Measurements from ENCODE around the gene ZNF736.
"Not testable (repeated sequence)": the region's sequence is repeated elsewhere in the genome, so short reads cannot be mapped to it uniquely, and the experiment has no call there.

ZNF736 gene

DNA sequence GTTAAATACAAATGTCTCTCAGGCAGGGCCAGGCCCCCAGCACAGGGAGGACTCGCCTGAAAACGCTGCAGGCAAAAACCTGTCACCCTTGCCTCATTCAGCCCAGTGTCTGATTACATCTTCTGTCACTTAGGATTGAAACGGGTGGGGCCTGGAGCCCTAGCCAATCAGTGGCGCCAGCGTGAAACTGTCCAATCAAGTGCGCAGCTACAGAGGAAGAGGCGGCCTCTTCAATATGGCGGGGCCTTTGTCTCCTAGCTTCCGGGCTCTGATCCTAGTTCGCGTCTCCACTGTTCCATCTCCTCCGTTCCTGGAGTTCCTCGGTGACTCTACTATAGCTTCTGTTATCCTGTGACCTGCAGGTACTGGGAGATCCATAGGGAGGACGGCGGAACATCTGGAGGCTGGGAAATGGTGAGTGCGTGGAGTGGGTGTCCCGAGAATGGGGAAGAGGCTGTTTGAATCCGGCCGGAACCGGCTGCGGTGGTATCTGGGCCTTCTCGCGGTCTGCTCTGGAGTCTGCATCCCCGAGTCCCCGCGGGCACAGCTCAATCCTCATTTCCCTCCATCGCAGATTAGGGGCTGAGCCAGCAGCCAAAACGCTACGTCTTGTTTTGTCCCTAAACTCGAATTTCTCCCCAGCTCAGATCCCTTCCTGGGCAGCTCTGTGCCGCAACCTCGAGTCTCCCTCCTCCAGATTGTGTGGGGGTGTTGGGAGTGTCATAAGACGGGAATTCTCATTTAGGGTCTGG is at the start of gene ZNF736:
Gene ZNF736 (plus strand): TSS at position 222 of the 752 bp plus-strand sequence. CDS start 190 bp downstream, at position 412.
- DNase-seq (ENCODE audit: low read depth): peak; percentile 55

DNA sequence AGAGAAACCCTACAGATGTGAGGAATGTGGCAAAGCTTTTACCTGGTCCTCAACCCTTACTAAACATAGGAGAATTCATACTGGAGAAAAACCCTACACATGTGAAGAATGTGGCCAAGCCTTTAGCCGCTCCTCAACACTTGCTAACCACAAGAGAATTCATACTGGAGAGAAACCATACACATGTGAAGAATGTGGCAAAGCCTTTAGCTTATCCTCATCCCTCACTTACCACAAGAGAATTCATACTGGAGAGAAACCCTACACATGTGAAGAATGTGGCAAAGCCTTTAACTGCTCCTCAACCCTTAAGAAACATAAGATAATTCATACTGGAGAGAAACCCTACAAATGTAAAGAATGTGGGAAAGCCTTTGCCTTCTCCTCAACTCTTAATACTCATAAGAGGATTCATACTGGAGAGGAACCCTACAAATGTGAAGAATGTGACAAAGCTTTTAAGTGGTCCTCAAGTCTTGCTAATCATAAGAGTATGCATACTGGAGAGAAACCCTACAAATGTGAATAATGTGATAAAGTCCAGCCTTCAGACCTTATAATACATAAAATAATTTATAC is 47.3 kb upstream of the ZNF736 start:
- DNase-seq (ENCODE audit: low read depth): no peak

DNA sequence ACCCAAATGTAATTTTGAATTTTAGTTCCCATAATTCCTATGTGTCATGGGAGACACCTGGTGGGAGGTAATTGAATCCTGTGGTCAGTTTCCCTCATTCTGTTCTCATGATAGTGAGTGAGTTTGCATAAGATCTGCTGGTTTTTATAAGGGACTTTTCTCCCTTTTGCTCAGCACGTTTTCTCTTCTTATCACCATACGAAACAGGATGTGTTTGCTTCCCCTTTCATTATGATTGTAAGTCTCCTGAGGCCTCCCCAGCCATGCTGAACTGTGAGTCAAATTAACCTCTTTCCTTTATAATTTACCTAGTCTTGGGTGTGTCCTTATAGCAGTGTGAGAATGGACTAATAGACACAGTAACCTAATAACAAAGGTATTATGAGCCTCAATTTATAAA is 36.1 kb upstream of the ZNF736 start:
- DNase-seq (ENCODE audit: low read depth): no peak

DNA sequence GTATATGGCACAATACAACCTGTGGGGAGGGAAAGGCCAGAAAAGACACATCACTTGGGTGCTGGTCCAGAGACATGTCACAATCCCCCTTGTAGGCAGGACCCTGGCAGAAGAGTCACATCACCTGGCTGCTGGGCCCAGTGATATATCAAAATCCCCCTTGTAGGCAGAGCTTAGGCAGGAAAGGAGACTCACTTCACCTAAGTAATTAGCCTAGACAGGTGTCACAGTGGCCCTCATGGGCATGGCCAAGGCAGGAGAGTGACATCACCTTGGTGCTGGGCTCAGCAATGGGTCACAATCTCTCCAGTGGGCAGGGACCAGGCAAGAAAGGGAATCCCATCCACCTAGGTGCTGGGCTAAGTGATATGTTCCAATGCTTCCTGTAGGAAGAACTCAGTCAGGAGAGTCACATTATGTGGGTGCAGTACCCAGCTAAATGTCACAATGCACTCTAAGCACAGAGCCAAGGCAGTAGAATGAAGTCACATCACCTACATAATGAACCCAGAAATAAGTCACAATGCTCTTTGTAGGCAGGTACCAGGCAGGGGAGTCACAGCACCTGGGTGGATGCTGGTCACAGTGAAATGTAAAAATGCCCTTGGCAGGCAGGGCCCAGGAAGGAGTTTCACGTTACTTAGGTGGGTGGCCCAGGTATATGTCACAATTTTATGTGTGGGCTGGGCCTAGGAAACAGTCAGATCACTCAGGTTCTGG is 18.9 kb upstream of the ZNF736 start:
- DNase-seq (ENCODE audit: low read depth): no peak

DNA sequence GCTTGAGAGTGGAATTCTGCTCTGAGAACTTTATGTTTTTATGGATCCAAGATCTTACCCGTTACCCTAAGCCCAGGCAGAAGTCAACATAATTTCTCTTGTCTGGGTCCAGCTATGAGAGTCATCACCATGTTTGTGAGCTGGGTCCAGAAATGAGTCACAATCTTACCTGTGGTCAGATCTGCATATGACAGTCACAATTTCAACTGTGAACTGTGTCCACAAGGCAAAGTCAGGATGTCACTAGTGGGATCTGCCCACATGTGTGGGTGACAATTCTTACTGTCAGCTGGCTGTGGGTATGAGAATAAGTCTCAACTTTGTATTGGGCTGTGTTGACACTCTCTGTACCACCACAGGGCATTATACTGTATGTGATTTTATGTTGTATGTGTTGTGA is 16.3 kb upstream of the ZNF736 start:
- not testable (repeated sequence) for DNase-seq (ENCODE audit: low read depth)

DNA sequence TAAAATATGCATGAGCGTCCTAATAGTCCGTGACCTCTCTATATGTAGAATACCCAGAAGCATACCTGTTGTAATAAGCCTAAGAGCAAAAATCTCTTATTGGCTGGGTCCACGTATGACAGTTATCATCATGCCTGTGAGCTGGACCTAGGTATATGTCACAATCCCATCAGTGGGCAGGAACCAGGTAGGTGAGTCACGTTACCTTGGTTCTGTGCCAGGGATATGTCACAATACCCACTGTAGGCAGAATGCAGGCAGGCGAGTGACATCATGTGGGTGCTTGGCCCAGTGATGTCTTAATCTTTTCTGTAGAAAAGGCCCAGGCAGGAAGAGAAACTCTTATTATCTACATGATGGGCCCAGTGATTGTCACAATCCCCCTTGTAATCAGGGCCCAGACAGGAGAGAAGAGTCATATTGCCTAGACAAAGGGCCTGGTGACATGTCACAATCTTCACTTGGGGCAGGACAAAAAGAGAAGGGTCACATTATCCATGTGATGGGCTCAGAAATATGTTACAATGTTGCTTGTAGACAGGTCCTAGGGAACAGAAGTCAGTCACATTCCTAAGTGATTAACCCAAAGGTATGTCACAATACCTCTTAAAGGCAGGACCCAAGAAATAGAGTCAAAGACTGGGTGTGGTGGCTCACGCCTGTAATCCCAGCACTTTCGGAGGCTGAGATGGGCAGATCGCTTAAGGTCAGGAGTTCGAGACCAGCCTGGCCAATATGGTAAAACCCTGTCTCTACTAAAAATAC is 12.9 kb upstream of the ZNF736 start:
- DNase-seq (ENCODE audit: low read depth): no peak

DNA sequence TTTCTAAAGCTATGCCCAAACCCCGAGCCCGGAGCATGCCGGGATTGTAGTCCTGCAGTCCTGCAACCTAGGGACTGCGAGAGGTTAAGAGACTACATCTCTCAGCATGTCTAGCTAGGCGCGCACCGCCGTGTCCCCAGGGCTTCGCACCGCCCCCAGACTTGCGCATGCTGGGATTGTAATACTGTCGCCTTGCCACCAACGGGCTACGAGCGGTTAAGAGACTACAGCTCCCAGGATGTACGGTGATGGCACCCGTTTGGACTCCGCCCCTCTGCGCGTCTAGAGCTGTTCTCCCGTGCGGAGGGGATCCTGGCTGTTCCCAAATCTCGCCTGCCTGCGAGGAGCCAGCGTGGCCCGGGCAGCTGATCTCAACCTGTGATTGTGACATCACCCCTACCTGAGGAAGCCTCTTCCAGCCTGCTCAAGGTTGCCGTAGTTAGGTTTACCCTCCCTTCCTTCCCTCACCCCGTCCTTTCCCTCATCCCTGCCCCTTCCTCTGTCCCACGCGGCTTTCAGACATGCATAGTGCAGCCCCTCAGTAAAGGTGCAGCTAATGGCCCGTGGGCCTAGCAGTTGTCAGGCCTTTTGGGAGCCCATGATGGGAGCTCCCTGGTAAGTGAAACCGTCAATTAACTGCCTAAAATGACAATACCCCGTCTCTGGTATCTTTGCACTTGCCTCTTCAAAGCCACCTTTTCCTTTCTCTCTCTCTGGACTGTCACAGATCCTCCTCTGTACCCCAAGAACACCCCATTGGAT is 6.3 kb upstream of the ZNF736 start:
- no peak for DNase-seq (ENCODE audit: low read depth)

DNA sequence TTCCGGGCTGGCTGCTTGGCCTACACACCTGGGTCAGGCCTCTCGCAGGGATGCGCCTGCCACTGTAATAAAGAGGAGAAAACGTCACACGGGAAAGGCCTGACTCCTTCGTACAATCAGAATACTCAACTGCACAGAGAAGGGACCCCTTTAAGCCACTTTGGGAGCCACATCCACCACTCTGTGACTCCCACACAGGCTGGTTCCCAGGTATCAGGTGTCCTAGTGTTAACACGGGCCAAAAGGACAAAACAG is 5.8 kb upstream of the ZNF736 start:
- DNase-seq (ENCODE audit: low read depth): no peak

DNA sequence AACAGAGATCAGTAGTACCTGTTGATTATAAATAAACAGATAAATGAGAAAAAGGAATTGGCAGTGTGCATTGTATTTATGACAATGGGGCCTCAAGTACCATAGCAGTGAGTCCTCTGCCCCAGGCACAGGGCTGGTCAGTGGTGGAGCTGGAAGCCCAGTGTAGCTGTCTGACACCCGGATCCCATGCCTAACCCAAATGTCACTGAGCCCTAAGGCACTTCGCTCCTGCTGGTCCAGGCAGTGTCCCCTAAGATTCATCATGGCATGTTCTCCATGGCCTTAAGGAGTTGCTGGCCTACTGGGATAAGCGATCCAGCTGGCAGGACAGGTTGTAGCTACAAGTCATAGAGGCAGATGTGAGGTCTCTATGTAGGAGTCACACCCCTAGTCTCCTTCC is 3.3 kb upstream of the ZNF736 start:
- DNase-seq (ENCODE audit: low read depth): no peak

DNA sequence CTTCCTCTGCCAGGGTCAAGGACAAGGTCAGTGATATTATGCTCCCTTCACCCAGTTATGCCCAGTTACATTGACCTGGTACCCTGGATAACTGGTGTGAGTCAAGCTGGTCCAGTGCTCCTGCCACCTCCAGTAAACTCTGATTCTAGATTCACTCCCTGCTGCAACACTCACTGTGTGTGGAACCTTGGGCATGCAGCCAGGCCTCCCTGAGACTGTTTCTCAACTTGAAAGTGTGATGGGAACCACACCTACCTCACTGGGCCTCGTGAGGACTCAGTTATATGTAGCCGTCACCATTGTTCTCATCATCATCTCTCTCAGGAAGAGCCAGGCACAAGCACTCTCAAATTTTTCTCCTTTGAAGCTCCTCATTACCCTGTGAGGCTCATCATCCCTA is 935 bp upstream of the ZNF736 start:
- DNase-seq (ENCODE audit: low read depth): no peak

DNA sequence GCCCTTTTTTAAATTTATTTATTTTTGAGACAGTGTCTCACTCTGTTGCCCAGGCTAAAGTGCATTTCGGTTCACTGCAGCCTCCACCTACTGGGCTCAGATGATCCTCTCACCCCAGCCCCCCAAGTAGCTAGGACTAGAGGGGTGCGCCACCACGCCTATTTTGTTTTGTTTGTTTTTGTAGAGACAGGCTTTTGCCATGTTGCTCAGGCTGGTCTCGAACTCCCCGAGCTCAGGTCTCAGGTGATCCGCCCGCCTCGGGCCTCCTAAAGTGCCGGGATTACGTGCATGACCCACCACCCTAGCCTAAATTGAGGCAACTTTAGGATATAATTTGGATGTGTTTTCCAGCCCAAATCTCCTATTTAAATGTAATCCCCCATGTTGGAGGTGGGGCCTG is 805 bp downstream of the ZNF736 start:
- DNase-seq (ENCODE audit: low read depth): no peak

DNA sequence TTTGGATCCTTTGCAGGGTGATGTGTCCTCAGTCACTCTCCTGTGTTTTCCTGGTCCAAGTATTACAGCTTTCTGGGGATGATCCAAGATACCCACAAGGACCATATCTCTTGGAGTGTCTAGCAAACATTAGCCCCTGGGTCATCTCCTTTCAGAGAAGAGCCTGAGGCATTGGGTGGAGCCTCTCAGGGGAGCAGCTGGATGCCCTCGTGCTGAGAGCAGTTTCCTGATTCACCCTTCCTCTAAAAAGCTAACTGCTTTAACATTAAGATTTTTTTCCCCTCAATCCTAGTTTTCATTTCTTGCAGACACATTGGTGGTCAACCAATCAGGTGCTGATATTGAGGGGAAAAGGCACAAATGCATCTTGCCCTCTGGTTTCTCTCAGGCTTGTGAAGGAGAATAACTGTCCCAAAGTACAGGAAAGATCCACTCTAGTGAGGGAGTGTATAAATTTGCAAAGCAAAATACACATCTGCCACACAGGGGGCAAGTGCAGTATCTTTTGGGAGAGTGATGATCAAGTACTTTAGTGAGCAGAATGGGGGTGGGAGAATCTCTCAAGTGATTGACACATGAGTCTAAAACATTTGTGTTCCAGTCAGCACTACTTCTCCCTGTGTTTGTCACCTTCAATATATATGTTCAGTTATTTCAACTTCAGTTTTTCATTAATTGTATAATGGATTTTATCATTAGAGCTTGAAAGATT is 2.4 kb downstream of the ZNF736 start:
- not testable (repeated sequence) for DNase-seq (ENCODE audit: low read depth)

DNA sequence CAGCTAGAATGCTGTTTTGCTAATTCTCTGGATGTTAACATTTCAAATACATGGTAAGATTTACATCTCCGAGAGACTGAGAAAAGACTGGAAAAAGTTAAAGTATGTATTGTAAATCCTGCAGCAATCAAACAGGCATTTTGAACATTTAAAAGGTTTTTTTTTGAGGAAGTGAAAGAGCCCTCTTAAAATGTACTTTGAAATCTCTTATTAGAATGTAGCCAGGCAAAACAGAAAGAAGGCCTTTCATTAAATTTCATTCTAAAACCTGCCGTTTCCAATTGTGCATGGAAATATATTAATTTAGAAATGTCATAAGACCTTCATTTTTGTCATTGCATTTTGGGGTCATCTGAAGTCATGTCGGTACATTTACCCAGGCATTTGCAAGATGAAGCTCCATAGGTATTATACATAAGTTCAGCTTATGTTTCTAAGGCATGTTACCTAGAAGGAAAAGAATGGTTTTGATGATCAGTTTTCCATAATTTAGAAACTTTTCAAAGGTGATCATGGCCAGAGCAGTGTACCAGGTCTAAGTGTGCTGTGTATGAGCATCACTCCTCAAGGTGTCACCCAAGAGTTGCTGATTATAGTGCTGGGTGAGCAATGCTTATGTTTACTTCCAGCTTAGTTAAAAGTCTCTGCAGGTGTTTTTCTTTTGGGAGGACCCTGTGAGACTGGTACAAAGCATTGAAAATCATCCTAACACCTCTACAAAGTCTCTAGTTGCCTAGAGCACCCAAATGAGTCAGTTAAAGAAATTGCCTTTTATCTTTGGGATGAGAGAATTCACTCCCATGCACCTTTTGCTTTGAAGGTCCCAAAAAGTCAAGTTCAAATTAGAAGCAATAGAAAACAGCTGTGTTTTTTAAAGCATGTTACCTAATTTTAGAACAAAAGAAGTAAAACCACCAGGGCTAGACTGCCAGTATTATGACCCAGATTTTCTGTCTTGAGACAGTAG is 7.1 kb downstream of the ZNF736 start:
- no peak for DNase-seq (ENCODE audit: low read depth)

DNA sequence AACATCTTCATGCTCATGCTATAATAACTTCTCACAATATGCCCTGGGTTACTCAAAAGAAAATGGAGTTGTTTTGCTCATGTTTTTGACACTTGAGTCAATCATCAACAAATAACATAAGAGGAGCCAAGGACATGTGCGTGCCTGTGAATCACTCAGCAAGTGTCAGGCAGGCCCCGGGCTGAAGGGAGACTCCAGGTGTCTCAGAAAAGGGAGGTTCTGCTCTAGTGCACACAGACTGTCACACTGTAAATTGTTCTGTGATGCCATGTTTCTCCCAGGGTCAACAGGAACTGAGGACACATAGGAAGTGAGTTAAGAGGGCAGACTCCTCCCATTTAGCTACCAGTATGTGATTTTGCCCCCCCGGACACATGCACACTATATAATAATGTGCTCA is 10.4 kb downstream of the ZNF736 start:
- not testable (repeated sequence) for DNase-seq (ENCODE audit: low read depth)

DNA sequence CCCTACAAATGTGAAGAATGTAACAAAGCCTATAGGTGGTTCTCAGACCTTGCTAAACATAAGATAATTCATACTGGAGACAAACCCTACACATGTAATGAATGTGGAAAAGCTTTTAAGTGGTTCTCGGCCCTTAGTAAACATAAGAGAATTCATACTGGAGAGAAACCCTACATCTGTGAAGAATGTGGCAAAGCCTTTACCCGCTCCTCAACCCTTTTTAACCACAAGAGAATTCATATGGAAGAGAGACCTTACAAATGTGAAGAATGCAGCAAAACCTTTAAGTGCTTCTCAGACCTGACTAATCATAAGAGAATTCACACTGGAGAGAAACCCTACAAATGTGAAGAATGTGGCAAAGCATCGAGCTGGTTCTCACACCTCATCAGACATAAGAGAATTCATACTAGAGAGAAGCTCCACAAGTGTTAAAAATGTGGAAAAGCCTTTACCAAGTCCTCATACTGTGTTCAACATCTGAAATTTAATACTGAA is 35.0 kb downstream of the ZNF736 start:
- DNase-seq (ENCODE audit: low read depth): not testable (repeated sequence)

DNA sequence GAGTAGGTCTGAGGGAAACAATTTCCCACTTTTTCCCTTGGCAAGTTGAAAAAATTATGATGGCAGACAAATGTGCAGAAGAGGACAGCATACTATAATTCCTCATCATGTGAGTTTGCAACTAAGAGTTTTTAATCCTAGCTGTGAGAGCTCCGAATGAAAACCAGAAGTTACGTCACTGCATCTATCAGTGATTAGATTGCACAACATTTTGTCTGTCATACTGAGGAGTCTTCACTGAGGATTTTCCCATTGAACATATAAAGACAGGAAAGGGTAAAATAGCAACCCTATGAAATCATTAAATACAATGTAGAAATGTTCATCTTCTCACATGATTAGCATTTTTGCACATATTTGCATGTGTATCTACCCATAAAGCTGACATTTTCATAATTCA is 45.8 kb downstream of the ZNF736 start:
- DNase-seq (ENCODE audit: low read depth): no peak

DNA sequence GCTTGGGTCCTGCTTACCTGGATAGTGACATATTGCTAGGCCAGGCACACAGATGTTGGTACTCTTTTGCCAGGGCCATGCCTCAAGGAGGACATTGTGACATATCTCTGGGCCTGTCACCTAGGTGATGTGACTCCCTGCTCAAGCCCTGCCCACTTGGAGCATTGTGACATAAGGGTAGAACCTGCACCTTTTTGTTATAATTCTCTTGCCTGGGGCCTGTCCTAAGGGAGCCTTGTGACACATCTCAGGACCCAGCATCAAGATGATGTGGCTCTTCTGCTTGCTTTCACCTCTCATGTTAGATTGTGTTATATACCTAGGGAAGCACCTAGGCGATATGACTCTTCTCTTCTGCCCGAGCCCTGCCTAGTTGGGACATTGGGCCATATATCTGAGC is 57.4 kb downstream of the ZNF736 start:
- DNase-seq (ENCODE audit: low read depth): no peak

DNA sequence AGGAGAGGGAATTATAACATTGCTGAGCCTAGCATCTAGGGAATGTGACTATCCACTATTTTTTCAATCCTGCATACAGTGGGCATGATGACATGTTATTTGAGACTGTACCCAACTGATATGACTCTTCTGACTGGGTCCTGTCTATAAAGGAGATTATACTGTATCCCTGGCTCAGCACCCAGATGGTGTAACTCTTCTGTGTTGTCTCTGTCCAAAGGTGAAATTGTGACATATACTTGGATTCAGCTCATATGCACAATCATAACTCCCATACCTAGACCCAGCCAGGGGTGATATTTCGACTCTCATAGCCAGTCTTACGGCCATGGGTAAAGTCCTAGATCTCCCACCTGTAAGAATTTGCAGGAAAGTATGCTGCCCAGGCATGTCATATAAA is 59.3 kb downstream of the ZNF736 start:
- DNase-seq (ENCODE audit: low read depth): no peak

DNA sequence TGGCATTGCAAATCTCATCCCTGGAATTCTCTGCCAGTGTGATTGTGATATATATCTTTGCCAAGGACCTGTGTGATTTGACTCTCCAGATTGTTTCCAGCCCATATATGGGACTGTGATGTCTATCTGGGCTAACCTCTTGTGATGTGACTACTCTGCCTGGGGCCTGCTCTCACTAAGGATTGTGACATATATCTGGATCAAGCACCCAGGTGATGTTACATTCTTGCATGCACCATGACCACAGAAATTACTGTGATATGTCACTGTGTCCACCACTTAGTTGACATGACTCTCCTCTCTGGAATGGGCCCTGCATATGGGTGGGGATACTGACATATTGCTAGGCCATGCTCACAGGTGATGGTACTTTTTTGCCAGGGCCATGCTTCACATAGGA is 86.6 kb downstream of the ZNF736 start:
- no peak for DNase-seq (ENCODE audit: low read depth)
